Stimulated activated CD4-positive, alpha-beta T cell treated with anti-CD3 and anti-CD28 coated beads, Interleukin-2, amount 100 ng/mL, for 24 hours (primary cell): ENCODE results near the gene PDE4D.

Experiments
- DNase-seq, 2 donors: peaks; one replicate each; pipeline ENCODE4 v3.0.0-alpha.2; 2020

The PDE4D gene

DNA sequence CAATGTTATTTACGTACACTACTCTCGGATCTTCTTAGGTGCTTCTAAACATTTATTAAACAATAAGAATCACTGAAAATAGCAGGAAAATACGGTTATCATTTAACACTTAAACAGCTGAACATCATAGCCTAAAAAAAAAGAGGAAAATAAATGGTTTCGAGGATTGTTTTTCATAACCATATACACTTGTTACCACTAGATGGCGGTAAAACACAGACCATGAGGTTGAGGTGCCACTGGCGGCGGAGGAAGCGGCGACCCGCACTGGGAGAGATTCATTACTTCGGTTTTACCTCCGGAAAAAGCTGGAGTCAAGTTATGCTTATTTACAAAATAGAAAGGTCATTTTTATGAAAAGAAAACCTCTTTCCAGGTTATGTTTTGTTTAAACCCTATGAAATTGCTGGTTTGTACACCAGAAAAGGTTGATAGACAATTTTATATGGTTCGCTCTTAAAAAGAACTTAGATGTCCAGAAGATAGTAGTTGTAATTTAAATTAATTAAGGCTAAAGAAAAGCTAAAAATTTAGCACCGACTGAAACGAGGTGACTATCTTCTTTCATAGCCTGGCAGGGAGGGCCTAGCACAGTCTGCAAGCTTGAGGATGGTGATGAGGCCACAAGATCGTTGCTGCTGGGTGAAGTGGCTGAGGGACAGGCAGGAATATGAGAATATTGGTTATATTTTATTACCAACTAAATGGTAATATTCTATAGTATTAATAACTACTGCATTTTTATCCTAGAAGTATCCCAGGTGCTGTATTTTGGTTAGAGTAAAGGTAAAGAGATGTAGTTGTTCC is 704.9 kb downstream of the PDE4D start:
- DNase-seq: peak; percentile 55 to 60

DNA sequence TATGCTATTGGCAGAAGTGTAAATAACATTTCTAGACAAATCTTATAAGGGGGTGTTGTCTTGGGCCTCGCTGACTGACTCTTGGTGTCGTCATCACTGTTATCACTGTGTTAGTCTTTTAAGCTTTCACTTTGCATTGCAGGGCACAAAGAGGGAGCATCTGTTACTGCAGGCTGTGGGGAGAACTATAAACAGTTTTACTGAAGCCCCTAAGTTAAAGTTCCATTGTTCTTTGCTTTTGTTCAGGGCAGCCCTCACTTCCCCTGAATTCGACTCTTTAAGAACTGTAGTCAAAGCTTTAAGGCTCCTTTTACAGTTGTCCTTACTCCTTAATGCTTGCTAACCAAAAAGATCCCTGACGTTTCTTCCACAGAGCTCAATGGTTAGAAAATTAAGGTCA is 705.7 kb downstream of the PDE4D start:
- DNase-seq: no peak

DNA sequence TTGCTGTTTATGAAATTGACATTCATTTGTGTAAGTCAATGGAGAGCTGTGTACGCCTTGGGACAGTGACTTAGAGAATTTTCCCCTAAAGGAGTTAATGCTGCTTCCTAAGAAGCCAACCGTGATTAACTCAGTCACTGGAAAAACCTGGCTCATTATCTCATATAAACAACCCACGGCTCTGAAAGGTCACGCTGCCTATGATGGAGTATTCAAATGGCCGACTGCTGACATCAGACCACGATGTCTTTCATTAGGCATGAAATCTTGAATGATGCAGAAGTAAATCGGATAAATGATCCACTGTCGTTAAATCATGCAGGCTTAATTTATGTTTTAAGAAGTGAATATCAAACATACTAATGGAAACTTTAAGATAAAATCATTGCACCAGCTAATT is 706.9 kb downstream of the PDE4D start:
- DNase-seq: no peak

DNA sequence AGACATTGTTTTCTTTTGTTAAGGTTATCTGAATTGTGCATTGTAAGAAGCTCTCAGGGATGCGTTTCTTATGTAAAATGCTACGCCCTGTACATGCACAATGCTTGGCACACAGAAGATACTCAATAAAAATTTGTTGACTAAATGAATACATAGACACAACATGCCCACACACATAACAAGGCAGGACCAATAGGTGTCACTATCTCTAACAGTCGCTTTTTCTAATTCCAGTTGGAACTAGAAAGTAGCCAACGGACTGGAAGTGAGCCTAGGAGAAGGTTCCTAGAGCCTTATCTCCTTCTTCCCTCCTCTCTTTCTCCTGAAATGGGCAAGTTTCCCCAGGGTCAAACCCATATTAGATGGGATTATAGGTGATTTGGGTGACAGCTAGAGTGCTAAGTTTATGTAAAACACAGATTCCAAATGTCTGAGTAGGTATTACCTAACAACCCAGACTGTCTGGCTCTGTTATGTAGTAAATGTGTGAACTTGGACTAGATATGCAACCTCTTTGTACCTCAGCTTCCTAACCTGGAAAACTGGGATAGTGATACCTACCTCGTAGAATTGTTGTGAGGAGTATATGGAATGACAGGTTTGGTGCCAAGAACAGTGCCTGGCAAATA is 707.7 kb downstream of the PDE4D start:
- DNase-seq: no peak

DNA sequence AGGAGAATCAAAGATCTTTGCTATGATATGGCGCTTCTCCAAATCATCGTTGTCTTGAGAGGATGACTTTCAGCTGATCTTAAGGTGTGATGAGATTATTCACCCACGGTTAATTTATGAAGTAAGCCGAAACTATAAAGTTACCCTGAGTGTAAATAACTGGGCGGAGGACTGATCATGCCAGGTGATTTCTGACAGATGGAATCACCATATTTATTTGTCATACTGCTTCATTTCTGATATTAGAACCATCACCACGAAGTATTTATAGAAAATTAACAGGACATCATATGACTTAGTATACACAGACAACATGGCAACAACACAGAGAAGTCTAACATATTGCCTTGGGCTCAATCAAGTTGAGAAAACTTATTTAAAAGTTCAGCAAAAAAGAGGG is 708.8 kb downstream of the PDE4D start:
- DNase-seq: no peak

DNA sequence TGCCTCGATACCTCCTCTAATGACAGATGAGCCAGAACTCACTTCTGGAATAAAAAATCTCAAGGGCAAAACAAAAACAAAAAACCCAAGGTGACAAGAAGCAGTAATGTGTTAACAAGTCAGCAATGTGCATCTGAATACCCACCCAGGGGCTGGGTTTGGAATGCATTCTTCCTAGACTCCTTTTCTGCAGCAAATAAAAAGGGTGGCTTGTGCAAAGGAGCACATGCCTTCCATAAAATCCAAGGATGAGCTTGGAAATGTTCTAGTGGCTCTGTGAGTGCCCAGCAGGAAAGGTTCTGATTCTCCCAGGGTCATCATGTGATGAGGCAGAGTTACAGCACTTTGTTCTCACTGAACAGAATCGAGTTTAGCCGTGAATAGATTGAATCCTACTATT is 710.8 kb downstream of the PDE4D start:
- DNase-seq: no peak

DNA sequence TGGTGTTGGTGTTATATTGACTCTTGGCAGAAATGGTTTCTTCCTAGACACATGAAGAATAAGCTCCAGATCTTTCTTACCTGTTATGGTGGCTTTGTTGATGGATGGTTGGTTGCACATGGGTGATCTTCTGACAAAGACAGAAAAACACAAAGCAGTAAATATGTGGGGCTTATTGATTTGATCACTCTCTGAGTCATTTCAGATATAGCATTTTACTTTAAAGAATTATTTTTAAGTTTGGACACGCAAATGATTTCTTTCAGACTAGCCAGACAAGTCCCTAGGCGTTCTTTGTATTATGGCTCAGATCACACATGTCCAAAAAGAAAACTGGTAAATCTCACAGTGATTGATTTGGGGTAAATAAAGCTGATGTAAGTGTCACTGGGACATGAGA is 713.0 kb downstream of the PDE4D start:
- no peak for DNase-seq

DNA sequence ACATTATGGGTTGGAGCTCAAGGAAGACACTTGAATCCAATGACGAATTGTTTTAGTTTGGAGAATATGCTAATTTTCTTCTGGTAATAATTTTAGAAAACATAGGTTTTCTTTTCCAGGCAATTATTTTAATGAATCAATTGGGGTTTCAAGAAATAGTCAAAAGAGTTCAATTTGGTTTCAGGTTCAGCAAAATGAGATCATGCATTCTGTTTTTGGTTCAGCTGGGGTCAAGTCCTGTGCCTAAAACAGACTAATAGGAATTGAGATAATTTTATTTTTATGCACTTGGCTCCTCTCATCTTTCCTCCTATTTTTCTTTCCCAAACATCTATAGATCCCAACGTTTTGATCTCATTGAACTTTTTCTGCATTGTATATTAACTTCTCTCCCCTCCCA is 713.8 kb downstream of the PDE4D start:
- no peak for DNase-seq

DNA sequence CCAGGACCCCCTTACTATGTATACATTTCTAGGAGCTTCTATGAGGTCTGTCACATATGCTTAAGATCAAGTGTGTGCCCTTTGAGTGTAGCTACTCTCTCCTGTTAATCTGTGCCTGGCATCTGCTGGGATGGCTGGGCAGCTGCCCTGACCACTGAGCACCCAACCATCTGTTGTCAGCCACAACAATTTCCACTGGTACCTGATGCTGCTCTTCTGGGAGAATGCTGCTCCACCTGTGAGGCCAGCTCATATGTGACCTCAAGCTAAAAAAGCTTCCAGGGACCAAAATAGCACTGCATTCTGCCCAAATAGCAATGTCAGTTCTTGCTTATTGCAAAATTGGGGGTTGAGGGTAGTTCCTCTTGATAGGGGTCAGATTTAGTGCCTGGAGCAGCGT is 715.0 kb downstream of the PDE4D start:
- no peak for DNase-seq

DNA sequence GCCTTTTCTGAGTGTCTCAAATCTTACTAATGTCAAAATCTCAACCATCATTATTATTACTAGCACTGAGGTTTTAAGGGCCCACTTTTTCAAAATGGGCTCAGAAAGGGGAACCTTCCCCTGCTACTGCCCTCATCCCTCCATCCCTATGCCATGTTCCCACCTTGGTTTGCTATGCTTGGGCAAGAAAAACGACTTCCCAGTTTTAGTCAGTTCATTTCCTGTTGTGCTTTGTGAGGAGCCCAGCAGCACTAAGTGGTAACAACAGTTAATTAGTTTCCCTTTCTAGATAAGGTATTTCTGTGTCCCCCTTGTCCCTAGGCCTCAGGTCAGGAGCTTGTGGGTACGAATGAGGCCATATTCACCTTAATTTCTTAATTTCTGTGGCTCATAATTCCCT is 715.5 kb downstream of the PDE4D start:
- DNase-seq: no peak

DNA sequence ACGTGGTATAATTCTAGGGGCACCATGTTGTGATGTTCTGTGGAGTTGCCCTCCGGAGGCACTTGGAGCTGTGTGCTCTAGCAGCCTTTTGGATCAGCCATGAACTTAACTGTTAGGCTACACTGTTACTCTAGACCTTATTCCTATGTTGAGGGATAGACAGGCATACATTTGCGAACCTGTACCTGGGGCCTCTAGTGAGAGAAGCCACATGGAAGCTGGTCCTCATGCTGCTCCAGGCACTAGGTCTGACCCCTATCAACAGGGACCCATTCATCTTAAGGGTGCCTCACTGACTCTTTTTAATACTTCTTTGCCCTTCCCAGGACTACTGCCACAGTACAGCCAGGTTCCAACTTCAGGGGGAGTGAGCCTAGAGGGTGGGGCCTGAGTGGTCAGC is 715.9 kb downstream of the PDE4D start:
- no peak for DNase-seq

DNA sequence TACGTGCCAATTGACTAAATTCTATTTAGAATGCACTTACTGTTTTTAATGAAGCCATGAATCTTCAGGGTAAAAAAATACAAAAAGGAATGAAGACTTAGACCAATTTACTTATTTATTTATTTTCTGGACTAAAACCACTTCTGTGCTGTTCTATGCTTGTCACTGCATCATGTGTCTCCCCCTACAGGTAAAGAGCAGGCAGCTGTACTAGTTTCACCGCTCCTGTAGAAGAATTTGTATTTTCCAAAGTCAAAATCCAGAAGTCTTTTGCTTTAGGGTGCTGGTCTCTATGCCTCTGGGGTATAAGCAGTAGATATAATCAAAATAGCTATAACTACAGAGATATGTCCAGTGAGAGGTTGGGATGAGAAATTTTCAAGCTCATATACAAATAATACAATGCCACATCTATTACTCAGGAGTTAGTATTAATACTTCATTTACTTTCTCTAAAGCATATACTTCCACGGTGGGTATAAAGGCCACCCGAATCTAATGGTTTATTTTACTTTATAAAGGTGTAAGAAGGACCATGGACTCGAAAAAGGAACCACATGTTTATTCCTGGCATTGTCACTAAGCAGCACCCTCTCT is 719.2 kb downstream of the PDE4D start:
- peak in 1 of 2 donors; percentile 22 for DNase-seq

DNA sequence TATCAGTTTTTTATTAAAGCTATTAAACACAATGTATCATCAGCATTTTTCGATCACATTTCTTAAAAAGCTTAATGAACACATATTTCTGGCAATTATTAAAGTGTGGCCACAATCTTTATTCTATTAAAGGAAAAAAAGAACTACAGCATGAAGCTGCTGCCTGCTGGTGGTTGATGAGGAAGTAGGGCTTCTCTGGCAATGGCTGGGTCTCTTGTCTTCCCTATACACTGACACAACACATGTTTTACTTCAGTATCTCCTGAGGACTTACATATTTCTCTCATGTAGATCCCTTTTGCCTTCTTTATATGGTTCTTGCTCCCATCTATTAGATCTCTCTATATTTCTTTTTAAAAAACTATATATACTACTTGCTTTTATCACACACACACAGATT is 719.9 kb downstream of the PDE4D start:
- no peak for DNase-seq

DNA sequence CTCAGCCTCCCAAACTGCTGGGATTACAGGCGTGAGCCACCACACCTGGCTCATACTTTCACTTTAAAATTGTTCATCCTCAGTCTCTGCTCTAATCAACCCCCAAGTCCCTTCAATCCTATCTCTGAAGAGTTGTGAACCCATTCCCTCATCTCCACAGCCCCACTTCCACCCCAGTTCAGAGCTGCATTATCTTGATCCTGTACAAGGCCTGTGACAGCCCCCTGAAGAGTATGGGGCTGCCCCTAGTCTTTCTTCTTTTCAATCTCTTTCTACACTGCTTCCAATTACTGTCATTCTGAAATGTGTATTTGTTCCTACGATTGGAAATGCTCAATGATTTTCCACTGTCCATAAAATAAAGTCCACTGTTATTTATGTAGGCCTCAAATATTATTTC is 722.4 kb downstream of the PDE4D start:
- DNase-seq: no peak

DNA sequence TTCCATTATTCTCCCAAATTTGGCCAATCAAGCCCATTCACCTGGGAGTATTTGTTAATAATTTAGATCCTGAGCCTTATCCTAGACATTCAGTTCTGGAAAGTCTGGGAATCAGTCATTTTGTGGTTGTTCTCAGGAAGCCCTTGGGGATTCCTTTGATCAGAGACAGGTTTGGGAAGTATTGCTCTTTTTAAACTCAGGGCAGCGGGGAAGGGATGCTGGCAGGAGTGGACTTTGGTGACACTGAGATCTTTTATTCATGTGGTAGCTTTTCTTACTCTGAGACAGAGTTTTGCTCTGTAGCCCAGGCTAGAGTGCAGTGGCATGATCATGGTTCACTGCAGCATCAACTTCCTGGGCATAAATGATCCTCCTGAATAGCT is 723.8 kb downstream of the PDE4D start:
- DNase-seq: no peak

DNA sequence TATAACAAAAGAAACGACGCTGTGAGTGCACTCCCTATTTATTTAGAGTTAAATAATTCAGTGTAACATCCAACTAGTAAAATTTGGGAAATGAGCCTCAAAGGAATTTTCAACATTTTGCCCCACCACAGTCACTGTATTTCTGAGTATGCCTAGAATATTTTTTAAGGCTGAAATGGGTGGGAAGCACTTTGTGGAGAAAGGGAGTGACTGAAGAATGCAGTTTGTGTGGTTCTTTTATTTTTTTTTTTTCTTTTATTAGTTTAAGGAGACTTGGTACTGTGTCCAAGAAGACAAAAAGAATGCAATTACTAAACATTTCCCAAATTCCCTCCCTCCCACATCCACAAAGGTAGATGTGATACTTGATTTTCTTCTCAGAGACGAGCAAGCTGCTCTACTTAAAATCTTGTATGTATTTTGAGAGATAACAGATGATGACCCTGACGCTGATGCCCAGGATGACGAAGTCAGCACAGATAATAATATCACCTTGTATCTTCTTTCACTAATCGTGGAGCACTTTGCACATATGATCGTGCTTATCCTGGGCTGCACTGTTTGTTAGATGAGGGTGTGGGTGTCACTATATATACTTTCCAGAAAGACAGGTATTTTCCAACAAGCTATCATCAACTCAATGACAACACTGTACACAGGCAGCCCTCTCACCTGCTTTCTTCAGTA is 724.3 kb downstream of the PDE4D start:
- no peak for DNase-seq

DNA sequence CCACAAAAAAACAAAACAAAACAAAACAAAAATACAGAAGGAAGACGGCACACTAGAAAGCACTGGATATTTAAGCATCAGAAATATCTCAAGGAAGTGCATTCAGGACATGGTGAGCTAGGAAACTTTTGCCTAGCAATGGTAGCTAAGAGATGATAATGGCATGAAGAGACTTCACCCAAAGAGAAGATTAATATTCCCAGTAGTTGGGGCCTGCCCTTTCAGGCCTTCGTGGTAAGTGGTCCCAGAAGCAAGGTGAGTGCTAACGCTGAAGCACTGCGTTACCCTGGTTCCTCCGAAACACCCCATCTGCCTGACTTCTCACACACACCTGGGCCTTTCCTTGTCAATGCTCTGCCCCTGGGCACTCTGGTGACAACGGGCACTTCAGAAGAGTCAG is 725.5 kb downstream of the PDE4D start:
- DNase-seq: no peak

DNA sequence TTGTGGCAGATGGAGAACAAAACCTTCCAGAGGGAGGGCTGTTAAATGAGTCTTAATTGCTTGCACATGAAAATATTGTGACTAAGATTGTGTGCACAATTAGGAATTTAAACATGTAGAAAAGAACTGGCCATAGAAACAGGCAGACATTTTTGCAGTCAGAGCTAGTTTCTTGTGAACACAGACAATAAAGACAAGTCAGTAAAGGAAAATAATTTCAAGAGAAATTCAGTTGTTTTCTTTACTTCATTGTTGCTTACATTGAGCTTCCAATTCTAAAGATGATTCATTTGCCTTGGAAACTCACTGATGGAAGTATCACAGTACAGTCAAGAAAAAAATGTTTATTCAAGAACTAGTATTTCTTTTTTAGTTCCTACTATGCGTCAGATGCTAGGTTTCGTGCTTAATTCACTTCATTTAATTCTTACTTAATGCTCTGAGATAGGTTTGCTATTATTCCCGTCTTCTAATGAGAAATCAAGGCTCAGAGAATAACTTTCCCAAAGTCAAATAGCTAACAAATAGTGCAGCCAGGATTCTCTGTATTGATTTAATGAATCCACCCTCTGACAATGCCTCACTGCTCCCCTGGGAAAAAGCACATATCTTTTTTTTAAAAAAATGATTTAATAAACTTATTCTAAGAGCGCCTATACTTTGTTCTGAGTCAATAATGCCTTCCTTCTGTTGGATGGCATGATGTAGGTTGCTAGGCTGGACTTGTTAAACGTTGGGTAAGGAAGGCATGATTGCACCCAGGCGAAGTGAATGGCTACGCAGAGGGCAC is 729.3 kb downstream of the PDE4D start:
- DNase-seq: no peak

DNA sequence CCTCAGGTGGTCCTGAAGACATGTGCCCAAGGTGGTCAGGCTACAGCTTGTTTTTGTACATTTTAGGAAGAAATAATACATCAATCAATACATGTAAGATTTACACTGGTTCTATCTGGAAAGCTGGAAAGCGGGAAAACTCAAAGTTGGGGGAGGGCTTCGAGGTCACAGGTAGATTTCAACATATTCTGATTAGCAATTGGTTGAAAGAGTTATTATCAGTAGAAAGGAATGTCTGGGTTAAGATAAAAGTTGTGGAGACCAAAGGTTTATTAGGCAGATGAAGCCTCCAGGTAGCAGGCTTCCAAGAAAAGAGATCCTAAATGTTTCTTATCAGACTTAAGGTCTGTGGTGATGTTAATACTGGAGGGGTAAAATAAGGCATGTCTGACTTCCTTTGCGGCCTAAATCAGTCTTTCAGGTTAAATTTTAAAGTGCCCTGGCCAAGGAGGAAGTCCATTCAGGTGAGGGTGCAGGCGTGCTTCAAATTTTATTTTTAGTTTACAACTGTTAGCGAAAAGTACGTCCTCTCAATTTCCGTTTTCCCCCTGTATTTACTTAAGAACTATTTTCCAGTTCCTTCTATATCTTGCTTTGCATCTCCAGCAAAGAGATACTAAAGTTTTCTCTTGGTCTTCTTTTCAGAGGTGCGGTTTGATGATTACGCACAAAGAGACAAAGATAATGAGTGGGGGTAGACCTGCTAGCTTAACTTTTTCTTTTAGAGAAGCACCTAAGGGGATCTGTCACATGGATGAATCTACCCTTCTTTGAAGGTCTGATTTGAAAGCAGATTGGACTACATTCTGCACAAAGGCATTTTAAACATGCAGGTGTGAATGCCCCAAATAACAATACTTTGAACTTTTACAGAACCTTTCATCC is 732.1 kb downstream of the PDE4D start:
- no peak for DNase-seq

DNA sequence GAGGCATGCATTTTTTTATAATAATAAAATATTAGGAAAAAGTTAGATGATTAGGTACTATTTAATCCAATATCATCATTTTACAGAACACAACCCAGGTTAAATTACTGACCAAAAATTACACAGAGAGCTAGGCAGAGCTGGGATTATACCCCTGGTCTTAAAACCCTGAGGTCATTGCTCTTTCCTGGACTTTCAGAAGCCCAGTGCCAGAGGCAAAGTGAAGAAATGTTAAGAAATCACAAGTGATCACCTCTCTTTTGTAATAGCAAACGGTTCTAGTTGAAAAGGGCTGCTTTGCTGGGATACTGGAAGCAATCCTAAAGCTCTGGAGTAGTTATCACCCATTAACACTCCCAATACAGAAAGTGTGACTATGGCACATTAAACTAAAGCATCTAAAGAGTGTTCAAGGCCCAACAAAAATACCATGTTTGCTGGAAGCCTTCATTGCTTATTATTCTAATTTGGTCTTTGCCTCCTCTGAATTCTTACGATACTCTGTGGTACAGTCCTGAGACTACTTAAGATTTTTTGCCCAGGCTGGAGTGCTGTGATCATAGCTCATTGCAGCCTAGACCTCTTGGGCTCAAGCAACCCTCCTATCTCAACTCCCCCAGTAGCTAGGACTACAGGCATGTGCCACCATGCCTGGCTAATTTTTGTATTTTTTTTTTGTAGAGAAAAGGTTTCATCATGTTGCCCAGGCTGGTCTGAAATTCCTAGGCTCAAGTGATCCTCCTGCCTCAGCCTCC is 734.7 kb downstream of the PDE4D start:
- no peak for DNase-seq

DNA sequence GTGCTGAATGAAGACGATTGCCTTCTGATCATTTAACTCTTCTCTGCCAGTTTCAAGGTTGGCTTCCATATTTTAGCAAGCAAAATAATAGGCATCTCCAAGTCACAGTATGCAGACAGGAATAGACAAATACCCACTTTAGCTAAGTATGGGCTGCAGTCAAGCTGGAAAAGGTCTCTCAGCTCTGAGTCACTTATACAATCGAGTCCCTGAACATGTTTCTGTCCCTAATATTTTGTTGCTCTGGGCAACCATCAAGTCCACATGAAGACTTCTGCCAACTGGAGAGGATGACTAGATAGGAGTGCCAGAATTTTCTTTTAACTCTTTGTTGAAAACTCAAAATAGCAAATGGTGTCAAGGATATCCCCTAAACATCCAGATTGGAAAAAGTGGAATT is 735.4 kb downstream of the PDE4D start:
- no peak for DNase-seq
